ENCODE results near the gene CAMKMT.

DNA sequence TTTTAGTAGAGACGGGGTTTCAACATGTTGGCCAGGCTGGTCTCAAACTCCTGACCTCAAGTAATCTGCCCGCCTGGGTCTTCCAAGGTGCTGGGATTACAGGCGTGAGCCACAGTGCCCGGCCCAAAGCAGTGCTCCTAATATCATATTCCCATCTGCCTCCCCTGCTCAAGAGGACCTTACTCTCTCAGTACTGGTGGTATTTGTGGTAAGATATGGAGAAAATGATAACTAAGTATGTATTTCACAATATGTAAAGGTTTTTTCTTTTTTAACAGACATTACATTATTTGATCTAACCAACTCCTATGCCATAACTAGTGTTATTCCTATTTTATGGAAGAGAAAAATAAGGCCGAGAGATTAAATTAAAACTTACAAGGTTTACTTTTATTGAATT is 201.0 kb downstream of the CAMKMT start:
- TF ChIP-seq, protein P1, sequence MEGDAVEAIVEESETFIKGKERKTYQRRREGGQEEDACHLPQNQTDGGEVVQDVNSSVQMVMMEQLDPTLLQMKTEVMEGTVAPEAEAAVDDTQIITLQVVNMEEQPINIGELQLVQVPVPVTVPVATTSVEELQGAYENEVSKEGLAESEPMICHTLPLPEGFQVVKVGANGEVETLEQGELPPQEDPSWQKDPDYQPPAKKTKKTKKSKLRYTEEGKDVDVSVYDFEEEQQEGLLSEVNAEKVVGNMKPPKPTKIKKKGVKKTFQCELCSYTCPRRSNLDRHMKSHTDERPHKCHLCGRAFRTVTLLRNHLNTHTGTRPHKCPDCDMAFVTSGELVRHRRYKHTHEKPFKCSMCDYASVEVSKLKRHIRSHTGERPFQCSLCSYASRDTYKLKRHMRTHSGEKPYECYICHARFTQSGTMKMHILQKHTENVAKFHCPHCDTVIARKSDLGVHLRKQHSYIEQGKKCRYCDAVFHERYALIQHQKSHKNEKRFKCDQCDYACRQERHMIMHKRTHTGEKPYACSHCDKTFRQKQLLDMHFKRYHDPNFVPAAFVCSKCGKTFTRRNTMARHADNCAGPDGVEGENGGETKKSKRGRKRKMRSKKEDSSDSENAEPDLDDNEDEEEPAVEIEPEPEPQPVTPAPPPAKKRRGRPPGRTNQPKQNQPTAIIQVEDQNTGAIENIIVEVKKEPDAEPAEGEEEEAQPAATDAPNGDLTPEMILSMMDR (IDR thresholded peaks at IDR 0.05), result no peak
- no peak for TF ChIP-seq POLR2A (IDR thresholded peaks at IDR 0.05)
- no peak for TF ChIP-seq EP300 (IDR thresholded peaks at IDR 0.05)
- no peak for TF ChIP-seq POLR2AphosphoS5 (IDR thresholded peaks at IDR 0.05)
